SJSA1 (cell line): ENCODE measurements around the gene TLR2. TPM values are rescaled to one million over a fixed set of nuclear protein-coding genes. Genes with fewer than 3 reads are reported as not detected.

ENCODE experiments used
- DNase-seq, 2 experiments: peaks; one replicate each; pipeline ENCODE4 v3.0.0-alpha.2; 2015 to 2020; ENCODE audit warnings: low spot score in 2 of 2, low read depth in 1 of 2
- H3K27ac ChIP-seq: fragments of 250-450 bp; sonication (Bioruptor Pico); 2 replicates; pipeline ENCODE4 v1.5.1; 2020; ENCODE audit warnings: mild to moderate bottlenecking, moderate library complexity
- H3K27me3 ChIP-seq: fragments of 250-450 bp; sonication (Bioruptor Pico); replicated peaks from 2 replicates; pipeline ENCODE4 v1.5.1; 2020; ENCODE audit warnings: mild to moderate bottlenecking, moderate library complexity
- H3K36me3 ChIP-seq: fragments of 250-450 bp; sonication (Bioruptor Pico); 2 replicates; pipeline ENCODE4 v1.5.1; 2020; ENCODE audit warnings: mild to moderate bottlenecking
- H3K4me1 ChIP-seq: fragments of 250-450 bp; sonication (Bioruptor Pico); replicated peaks from 2 replicates; pipeline ENCODE4 v1.6.1; 2021; ENCODE audit warnings: mild to moderate bottlenecking
- H3K4me3 ChIP-seq: fragments of 250-450 bp; sonication (Bioruptor Pico); 2 replicates; pipeline ENCODE4 v1.5.1; 2020; ENCODE audit warnings: mild to moderate bottlenecking
- H3K9me3 ChIP-seq: fragments of 250-450 bp; sonication (Bioruptor Pico); replicated peaks from 2 replicates; pipeline ENCODE4 v1.5.1; 2020; ENCODE audit warnings: mild to moderate bottlenecking
- total RNA-seq: library from RNA; depleted of rRNA; stranded (reverse); fragments of >200 nt; shearing (Covaris generic); gene quantifications from 2 replicates; pipeline ENCODE4 v1.2.3, GENCODE V29; 2014; rRNA removed

The TLR2 gene
- not detected in 2 replicates for total RNA-seq

DNA sequence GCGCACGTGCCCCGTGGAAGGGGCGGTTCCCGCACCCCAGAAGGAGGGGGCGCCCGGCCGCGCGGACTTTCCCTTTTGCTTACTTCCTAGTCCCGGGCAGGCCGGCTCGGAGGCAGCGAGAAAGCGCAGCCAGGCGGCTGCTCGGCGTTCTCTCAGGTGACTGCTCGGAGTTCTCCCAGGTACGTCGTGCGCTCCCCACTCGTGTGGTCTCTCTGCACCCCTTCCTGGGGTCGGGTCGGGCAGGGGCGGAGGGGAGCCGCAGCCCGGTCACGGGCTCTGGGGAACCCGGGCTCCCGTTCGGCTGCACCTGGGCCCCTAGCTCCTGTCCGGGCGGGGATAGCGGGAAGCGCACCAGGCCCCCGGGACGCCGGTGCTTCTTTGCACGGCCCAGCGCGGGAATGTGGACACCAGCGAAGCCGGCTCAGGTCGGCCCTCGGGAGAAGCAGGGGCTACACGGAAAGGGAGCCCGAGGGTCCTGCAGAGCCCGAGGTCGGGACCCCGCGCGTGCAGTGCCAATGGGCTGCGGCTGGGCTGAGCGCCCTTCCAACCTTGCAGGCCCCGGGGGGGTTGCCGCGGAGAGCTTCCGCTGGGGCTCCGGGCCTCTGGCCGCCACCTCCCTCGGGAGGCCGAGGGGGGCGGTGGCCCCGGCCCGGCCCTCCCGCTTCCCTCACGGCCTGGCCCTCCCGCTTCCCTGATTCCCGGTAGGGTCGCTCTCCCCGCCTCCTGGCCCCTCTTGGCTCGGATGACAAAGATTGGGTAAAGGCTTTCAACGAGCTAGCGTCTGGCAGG lies at the start of gene TLR2:
TLR2 (plus strand) TSS at position 99 of the 789 bp plus-strand sequence. CDS start 18,628 bp downstream, outside the sequence.
- Histone ChIP-seq H3K4me1 (peaks cover 4% of the 10 kb centered on the region), H3K9me3 (peaks cover 5% of the 10 kb centered on the region; the same call in 1 of the 2 replicates), H3K27me3 (peaks cover 22% of the 10 kb centered on the region), H3K27ac (no peak within 1 kb of the TSS), H3K36me3 (no peaks in the 10 kb centered on the region), H3K4me3 (peak within 1 kb of the TSS; percentile 8; the same call in 1 of the 2 replicates)
- no peak for DNase-seq

- Histone ChIP-seq H3K27ac (no peak overlapping the region), H3K4me1 (no peaks in the 10 kb centered on the region)
- no peak for DNase-seq
Measured at GRCh38 chr4:153634738-153635353, 49.2 kb upstream of the TLR2 start.

GRCh38 chr4:153635846-153636245 lies 48.2 kb upstream of the TLR2 start:
- no peak for DNase-seq
- no peaks in the 10 kb centered on the region for H3K4me1 ChIP-seq
- H3K4me3 ChIP-seq = no peak overlapping the region

More at GRCh38 chr4:153634738-153635353, 49.2 kb upstream of the TLR2 start:
- no peak overlapping the region for H3K4me3 ChIP-seq
- peaks cover 14% of the 10 kb centered on the region; the same call in 1 of the 2 replicates for H3K36me3 ChIP-seq
- H3K27me3 ChIP-seq = no peaks in the 10 kb centered on the region
- H3K9me3 ChIP-seq = no peaks in the 10 kb centered on the region

GRCh38 chr4:153637201-153637600 lies 46.9 kb upstream of the TLR2 start:
- H3K36me3 ChIP-seq = peaks cover 10% of the 10 kb centered on the region; the same call in 1 of the 2 replicates

More at GRCh38 chr4:153635846-153636245, 48.2 kb upstream of the TLR2 start:
- Histone ChIP-seq H3K27ac (no peak overlapping the region), H3K9me3 (no peaks in the 10 kb centered on the region), H3K36me3 (peaks cover 10% of the 10 kb centered on the region; the same call in 1 of the 2 replicates), H3K27me3 (no peaks in the 10 kb centered on the region)

GRCh38 chr4:153638011-153638410 lies 46.1 kb upstream of the TLR2 start:
- H3K27ac ChIP-seq = no peak overlapping the region
- no peak overlapping the region for H3K4me3 ChIP-seq
- no peaks in the 10 kb centered on the region for H3K27me3 ChIP-seq
- no peaks in the 10 kb centered on the region for H3K9me3 ChIP-seq
- peaks cover 10% of the 10 kb centered on the region; the same call in 1 of the 2 replicates for H3K36me3 ChIP-seq
- DNase-seq = no peak
- H3K4me1 ChIP-seq = no peaks in the 10 kb centered on the region

More at GRCh38 chr4:153637201-153637600, 46.9 kb upstream of the TLR2 start:
- H3K4me3 ChIP-seq = no peak overlapping the region
- no peaks in the 10 kb centered on the region for H3K27me3 ChIP-seq
- no peaks in the 10 kb centered on the region for H3K4me1 ChIP-seq
- H3K9me3 ChIP-seq = no peaks in the 10 kb centered on the region
- no peak overlapping the region for H3K27ac ChIP-seq
- no peak for DNase-seq

DNA sequence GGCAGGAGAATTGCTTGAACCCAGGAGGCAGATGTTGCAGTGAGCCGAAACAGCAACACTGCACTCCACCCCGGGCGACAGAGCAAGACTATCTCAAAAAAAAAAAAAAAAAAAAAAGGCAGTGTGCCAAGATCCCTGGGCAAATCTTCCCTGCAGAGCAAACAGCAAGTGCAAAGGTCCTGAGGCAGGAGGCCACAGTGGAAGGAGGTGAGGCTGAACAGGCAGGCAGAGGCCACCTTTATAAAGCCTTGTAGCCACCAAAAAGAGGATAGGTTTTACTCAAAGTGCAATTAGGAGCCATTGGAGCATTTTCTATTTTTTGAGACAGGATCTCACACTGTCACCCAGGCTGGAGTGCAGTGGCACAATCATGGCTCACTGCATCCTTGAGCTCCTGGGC lies 45.1 kb upstream of the TLR2 start:
- H3K9me3 ChIP-seq = no peaks in the 10 kb centered on the region
- no peaks in the 10 kb centered on the region for H3K27me3 ChIP-seq
- H3K4me1 ChIP-seq = no peaks in the 10 kb centered on the region
- peaks cover 10% of the 10 kb centered on the region; the same call in 1 of the 2 replicates for H3K36me3 ChIP-seq
- no peak overlapping the region for H3K4me3 ChIP-seq
- DNase-seq = no peak
- no peak overlapping the region for H3K27ac ChIP-seq

DNA sequence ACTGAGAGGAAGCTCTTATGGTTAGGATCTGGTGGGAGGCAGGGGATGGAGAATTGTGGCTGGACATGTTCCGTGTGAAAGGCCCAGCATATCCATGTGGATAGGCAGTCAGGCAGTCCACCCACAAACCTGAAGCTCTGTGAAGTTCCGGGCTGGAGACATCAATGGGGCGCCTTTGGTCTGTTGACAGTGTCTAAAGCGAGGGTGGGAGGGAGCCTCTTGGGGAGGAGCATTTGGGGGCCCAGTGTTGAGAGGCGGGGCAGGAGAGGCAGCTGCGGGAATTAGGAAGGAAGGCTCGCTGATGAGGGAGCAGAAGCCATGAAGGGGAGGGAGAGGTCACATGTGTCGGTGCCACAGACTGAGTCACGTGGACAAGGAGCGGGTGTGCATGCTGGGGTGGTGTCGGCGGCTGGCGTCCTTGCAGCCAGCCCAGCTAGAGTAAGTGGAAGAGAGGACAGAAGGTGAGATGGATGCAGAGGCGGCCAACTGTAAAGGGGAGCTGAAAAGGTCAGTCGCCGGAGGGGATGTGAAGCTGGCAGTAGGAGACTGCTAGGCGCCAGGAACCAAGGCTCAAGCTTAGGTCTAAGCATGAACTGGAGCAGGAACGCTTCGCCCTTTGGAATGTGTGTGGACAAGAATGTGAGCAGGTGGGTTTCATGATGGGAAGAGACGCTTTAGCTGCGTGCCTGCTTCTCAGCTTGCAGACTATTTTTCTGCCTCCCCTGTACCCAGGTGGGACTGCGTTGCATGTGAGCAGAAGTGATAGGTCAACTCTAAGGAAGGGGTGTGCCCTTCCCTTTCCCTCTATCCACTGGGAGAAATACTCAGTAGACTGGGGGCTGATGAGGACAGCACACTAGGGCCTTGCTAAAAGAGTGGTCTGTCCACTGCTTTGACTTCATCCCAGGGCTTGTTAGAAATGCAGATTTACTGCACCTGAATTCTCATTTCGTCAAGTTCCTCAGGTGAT lies 44.0 kb upstream of the TLR2 start:
- H3K4me3 ChIP-seq = no peak overlapping the region
- 0 out of 2 replicates have a peak, but pooled peaks cover 6% of the 10 kb centered on the region for H3K36me3 ChIP-seq
- H3K4me1 ChIP-seq = no peaks in the 10 kb centered on the region
- H3K27me3 ChIP-seq = no peaks in the 10 kb centered on the region
- H3K27ac ChIP-seq = no peak overlapping the region
- no peaks in the 10 kb centered on the region for H3K9me3 ChIP-seq
- DNase-seq = no peak

- no peak overlapping the region for H3K27ac ChIP-seq
- DNase-seq = no peak
- H3K36me3 ChIP-seq = no peaks in the 10 kb centered on the region
- H3K27me3 ChIP-seq = no peaks in the 10 kb centered on the region
- H3K4me1 ChIP-seq = no peaks in the 10 kb centered on the region
- H3K4me3 ChIP-seq = no peak overlapping the region
- no peaks in the 10 kb centered on the region for H3K9me3 ChIP-seq
Measured at GRCh38 chr4:153641532-153641931, 42.5 kb upstream of the TLR2 start.

GRCh38 chr4:153643406-153644383 lies 40.4 kb upstream of the TLR2 start:
- no peaks in the 10 kb centered on the region for H3K36me3 ChIP-seq
- no peak overlapping the region for H3K27ac ChIP-seq
- H3K4me3 ChIP-seq = no peak overlapping the region
- no peaks in the 10 kb centered on the region for H3K27me3 ChIP-seq
- H3K4me1 ChIP-seq = no peaks in the 10 kb centered on the region
- H3K9me3 ChIP-seq = no peaks in the 10 kb centered on the region
- peak in 1 of 2 experiments; percentile 44 for DNase-seq

DNA sequence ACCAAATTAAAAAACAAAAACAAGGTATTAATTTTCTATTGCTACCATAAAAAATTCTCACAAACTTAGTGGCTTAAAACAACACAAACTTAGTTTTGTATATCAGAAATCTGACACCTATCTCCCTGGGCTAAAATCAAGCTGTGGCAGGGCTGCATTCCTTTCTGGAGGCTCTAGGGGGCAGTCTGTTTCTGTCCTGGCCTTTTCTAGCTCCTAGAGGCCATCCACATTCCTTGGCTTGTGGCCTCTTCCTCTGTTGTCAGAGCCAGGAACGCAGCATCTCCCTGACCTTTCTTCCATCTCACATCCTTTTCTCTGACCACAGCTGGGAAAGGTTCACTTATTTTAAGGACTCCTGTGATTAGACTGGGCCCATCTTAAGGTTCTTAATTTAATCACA lies 38.9 kb upstream of the TLR2 start:
- Histone ChIP-seq H3K36me3 (no peaks in the 10 kb centered on the region), H3K27ac (no peak overlapping the region), H3K4me3 (no peak overlapping the region), H3K4me1 (no peaks in the 10 kb centered on the region), H3K27me3 (no peaks in the 10 kb centered on the region), H3K9me3 (no peaks in the 10 kb centered on the region)
- no peak for DNase-seq

- DNase-seq = no peak
- no peak overlapping the region for H3K4me3 ChIP-seq
- no peak overlapping the region for H3K27ac ChIP-seq
- H3K4me1 ChIP-seq = no peaks in the 10 kb centered on the region
- no peaks in the 10 kb centered on the region for H3K36me3 ChIP-seq
- no peaks in the 10 kb centered on the region for H3K9me3 ChIP-seq
- no peaks in the 10 kb centered on the region for H3K27me3 ChIP-seq
Measured at GRCh38 chr4:153646261-153646660, 37.8 kb upstream of the TLR2 start.

- Histone ChIP-seq H3K4me1 (no peaks in the 10 kb centered on the region), H3K9me3 (no peaks in the 10 kb centered on the region), H3K27ac (no peak overlapping the region), H3K27me3 (no peaks in the 10 kb centered on the region), H3K4me3 (no peak overlapping the region), H3K36me3 (no peaks in the 10 kb centered on the region)
- DNase-seq = no peak
Measured at GRCh38 chr4:153646978-153647377, 37.1 kb upstream of the TLR2 start.
